K562 (cell line): Measurements from ENCODE around the gene GHRH. TPM values are rescaled to one million over a fixed set of nuclear protein-coding genes. Genes with fewer than 3 reads are reported as not detected.

Experiments
- ATAC-seq: fragments of 200-7000 bp; cut with Tn5 transposase; 3 replicates; pipeline ENCODE4 v1.9.1; 2020; ENCODE audit warnings: moderate library complexity
- BruUV-seq: library from RNA; stranded (reverse); fragments of 400-500 nt; replicated peaks from 2 replicates; lab custom pipeline; 2021; lab: Mats Ljungman, UMichigan
- CTCF ChIA-PET: fragments of 300-600 bp; formaldehyde crosslinking; extraction: SDS; loops from one replicate; lab custom pipeline; 2021; ENCODE audit warnings: low intra/inter-chr PET ratio; lab: Yijun Ruan, JAX
- POLR2A ChIA-PET: fragments of 300-600, 350-650 bp; sonication (Branson Sonifier 250); formaldehyde crosslinking; extraction: SDS; loops from one replicate; lab custom pipeline; 2021; ENCODE audit warnings: antibody characterized with exemption, inconsistent platforms; lab: Yijun Ruan, JAX
- DNase-seq, 4 experiments: peaks; one replicate each; pipeline versions ENCODE4 v3.0.0 to v3.0.0-alpha.2; 2011 to 2018; ENCODE audit warnings: low spot score in 3 of 4, mixed read lengths in 3 of 4; ENCODE audit errors: extremely low read depth in 1 of 4
- FAIRE-seq: peaks from 2 replicates; lab custom pipeline; 2011; peaks lifted over from hg19 to GRCh38; lab: Jason Lieb, UNC
- H2AFZ ChIP-seq: 2 replicates; pipeline ENCODE4 v1.6.0; 2011; ENCODE audit warnings: low read depth, low read length, control low read depth, inconsistent platforms
- H3K27ac ChIP-seq: fragments of 200-600 bp; 3 replicates; pipeline ENCODE4 v1.8.0; 2011; ENCODE audit warnings: low read depth, mild to moderate bottlenecking, control low read depth, inconsistent platforms, low read length, moderate library complexity, mixed read lengths; ENCODE audit errors: extremely low read depth
- H3K27me3 ChIP-seq, 2 experiments: fragments of 300-600 bp in 1 of 2; 2 replicates in 1 of 2; 3 replicates in 1 of 2; pipeline versions ENCODE4 v1.6.0 to v1.8.0; 2011; ENCODE audit warnings: inconsistent platforms in 2 of 2, low read length in 2 of 2, mild to moderate bottlenecking in 1 of 2, mixed read lengths in 1 of 2, moderate library complexity in 1 of 2; ENCODE audit not compliant: control insufficient read depth in 2 of 2, insufficient read depth in 2 of 2
- H3K36me3 ChIP-seq: fragments of 300-600 bp; 3 replicates; pipeline ENCODE4 v1.8.0; 2011; ENCODE audit warnings: mild to moderate bottlenecking, low read length, inconsistent platforms; ENCODE audit not compliant: control insufficient read depth, insufficient read depth
- H3K4me1 ChIP-seq, 2 experiments: fragments of 200-600 bp in 1 of 2; replicated peaks in 1 of 2; 2 replicates in 1 of 2; 3 replicates in 1 of 2; pipeline versions ENCODE4 v1.5.1 to v1.8.0; 2011; ENCODE audit warnings: inconsistent platforms in 2 of 2, low read length in 2 of 2, mild to moderate bottlenecking in 1 of 2, mixed read lengths in 1 of 2, moderate library complexity in 1 of 2; ENCODE audit not compliant: control insufficient read depth in 2 of 2, insufficient read depth in 2 of 2
- H3K4me2 ChIP-seq: 2 replicates; pipeline ENCODE4 v1.6.1; 2011; ENCODE audit warnings: low read length, control low read depth, inconsistent platforms, mixed read lengths; ENCODE audit not compliant: insufficient read depth
- H3K4me3 ChIP-seq: fragments of 200-600 bp; sonication (generic), shearing (Covaris generic); 2 replicates; pipeline ENCODE4 v1.5.1; 2016; ENCODE audit warnings: control low read depth, inconsistent platforms
- H3K79me2 ChIP-seq: fragments of 200-600 bp; 3 replicates; pipeline ENCODE4 v1.8.0; 2011; ENCODE audit warnings: low read length, inconsistent platforms; ENCODE audit not compliant: control insufficient read depth, insufficient read depth
- H3K9ac ChIP-seq, 2 experiments: 2 replicates each; pipeline versions ENCODE4 v1.6.0 to v1.6.1; 2011; ENCODE audit warnings: low read depth in 2 of 2, low read length in 2 of 2, control low read depth in 1 of 2, inconsistent platforms in 1 of 2, mild to moderate bottlenecking in 1 of 2, mixed read lengths in 1 of 2; ENCODE audit not compliant: insufficient read depth in 1 of 2
- H3K9me1 ChIP-seq: one replicate; pipeline ENCODE4 v1.6.0; 2011; ENCODE audit warnings: inconsistent platforms, mild to moderate bottlenecking, low read length, moderate library complexity; ENCODE audit not compliant: control insufficient read depth, insufficient read depth
- H3K9me3 ChIP-seq: replicated peaks from 2 replicates; pipeline ENCODE4 v1.5.1; 2011; ENCODE audit warnings: low read depth, low read length, inconsistent platforms; ENCODE audit not compliant: control insufficient read depth, insufficient read depth
- H4K20me1 ChIP-seq: replicated peaks from 2 replicates; pipeline ENCODE4 v1.6.1; 2011; ENCODE audit warnings: low read length, inconsistent platforms, mixed read lengths; ENCODE audit not compliant: control insufficient read depth, insufficient read depth
- FIP1L1 ChIP-seq: fragments of 200-400 bp; formaldehyde crosslinking; IDR thresholded peaks from 2 replicates; pipeline ENCODE4 v1.6.1; 2018; ENCODE audit warnings: mild to moderate bottlenecking, low read depth, low read length; ENCODE audit not compliant: poor library complexity, severe bottlenecking
- HNRNPH1 ChIP-seq: fragments of 200-400 bp; formaldehyde crosslinking; optimal IDR thresholded peaks from 2 replicates; pipeline ENCODE3; 2017; ENCODE audit warnings: low read depth, mild to moderate bottlenecking, low read length, moderate library complexity
- NONO ChIP-seq, 2 experiments: fragments of 200-400 bp in 1 of 2; fragments of 450-650 bp in 1 of 2; formaldehyde crosslinking in 1 of 2; IDR thresholded peaks; 2 replicates each; pipeline ENCODE4 v1.6.1; 2017; ENCODE audit warnings: low read depth in 2 of 2, mild to moderate bottlenecking in 2 of 2, moderate library complexity in 2 of 2, low read length in 1 of 2
- SMARCA5 ChIP-seq: fragments of 450-650 bp; IDR thresholded peaks from 2 replicates; pipeline ENCODE4 v1.6.1; 2016
- TAF9B ChIP-seq: fragments of 450-650 bp; IDR thresholded peaks from 2 replicates; pipeline ENCODE4 v1.6.1; 2018; ENCODE audit warnings: mild to moderate bottlenecking; ENCODE audit not compliant: partially characterized antibody
- ZBTB17 ChIP-seq: fragments of 450-650 bp; formaldehyde crosslinking; IDR thresholded peaks from 2 replicates; pipeline ENCODE4 v1.4.0; 2020; ENCODE audit warnings: mild to moderate bottlenecking
- WGBS: fragments of 100-300 bp; shearing (Covaris generic); methylation state at CpG from one replicate; pipeline ENCODE4 v1.1.6; 2016; ENCODE audit warnings: low coverage, mixed read lengths; ENCODE audit not compliant: insufficient coverage; ENCODE audit errors: missing lambda C conversion rate; 5-methylcytosine and 5-hydroxymethylcytosine counted together
- in situ Hi-C: fragments of 300-500 bp; cut with MboI; formaldehyde crosslinking; loops from 4 replicates; pipeline ENCODE4 v1.15.0; 2018; ENCODE audit warnings: inconsistent platforms, mixed read lengths
- intact Hi-C: fragments of 100-400 bp; cut with micrococcal nuclease; formaldehyde crosslinking; loops from 2 replicates; pipeline ENCODE4 v1.14.2; 2022
- polyA plus RNA-seq, 8 experiments: library from polyadenylated mRNA; depleted of rRNA in 4 of 8; stranded (reverse) in 5 of 8; unstranded in 3 of 8; fragments of >200 nt; fragmentation: Nextera tagmentation in 2 of 8; fragmentation: Illumina TruSeq in 1 of 8; extraction: Ambion mirVana in 2 of 8; extraction: Trizol in 1 of 8; gene quantifications; 2 replicates each; pipeline versions ENCODE4 v1.2.1 to v1.2.3, GENCODE V29; 2011 to 2014; ENCODE audit warnings: inconsistent platforms in 1 of 8, missing spikeins in 1 of 8
- total RNA-seq, 7 experiments: library from RNA; depleted of rRNA in 6 of 7; stranded (reverse); fragments of >200 nt in 6 of 7; fragmentation: Illumina TruSeq in 2 of 7; extraction: Trizol in 2 of 7; gene quantifications; 2 replicates each; pipeline versions ENCODE4 v1.2.1 to v1.2.3, GENCODE V29; 2011 to 2021; ENCODE audit warnings: low replicate concordance in 1 of 7
- TF ChIP-seq, protein P1 (sequence below): sonication (generic); formaldehyde crosslinking; IDR thresholded peaks from 2 replicates; pipeline ENCODE4 v1.8.0; 2022; ENCODE audit warnings: mild to moderate bottlenecking, low read depth, missing genetic modification reagents
- TF ChIP-seq, protein P2 (sequence below): fragments of 450-650 bp; formaldehyde crosslinking; IDR thresholded peaks from 2 replicates; pipeline ENCODE4 v1.4.0; 2020; ENCODE audit warnings: mild to moderate bottlenecking
- TF ChIP-seq, protein P3 (sequence below), 2 experiments: IDR thresholded peaks in 1 of 2; conservative IDR thresholded peaks in 1 of 2; 2 replicates each; pipeline ENCODE4 v1.6.1; 2016; ENCODE audit warnings: low read depth in 2 of 2, mild to moderate bottlenecking in 1 of 2, missing compliant biosample characterization in 1 of 2, missing genetic modification characterization in 1 of 2, moderate library complexity in 1 of 2
- TF ChIP-seq, protein P4 (sequence below): fragments of 450-650 bp; formaldehyde crosslinking; IDR thresholded peaks from 2 replicates; pipeline ENCODE4 v1.4.0; 2020; ENCODE audit warnings: mild to moderate bottlenecking, moderate library complexity

GHRH gene
- total and polyA plus RNA-seq, 9 of the 15 experiments (the other 6 are each of a cell fraction or from before 2014, with no cell fraction given) = not detected

DNA sequence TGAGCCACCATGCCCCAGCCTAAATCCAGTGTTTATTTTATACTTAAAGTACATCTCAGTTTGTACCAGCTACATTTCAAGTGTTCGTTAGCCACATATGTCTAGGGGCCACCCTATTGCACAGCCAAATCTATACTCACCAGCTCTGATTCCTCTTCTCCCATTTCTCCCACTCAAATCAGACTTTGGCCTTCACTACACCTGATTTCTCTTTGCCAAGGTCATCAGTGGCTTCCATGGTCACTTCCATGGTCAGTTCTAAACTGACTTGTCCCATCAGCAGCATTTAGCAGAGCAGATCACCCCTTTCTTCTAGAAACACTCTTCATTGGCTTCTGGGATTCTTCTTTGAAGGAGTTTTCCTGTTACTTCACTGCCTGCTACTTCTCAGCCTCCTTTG is 14.1 kb downstream of the GHRH start:
- Histone ChIP-seq H3K36me3 (peaks cover 14% of the 10 kb centered on the region; the same call in 2 of the 3 replicates), H3K79me2 (no peaks in the 10 kb centered on the region), H4K20me1 (no peaks in the 10 kb centered on the region), H3K27me3 (peaks cover 4 to 16% of the 10 kb centered on the region in 2 experiments; a peak in 4 of 5 replicates), H2AFZ (no peak overlapping the region), H3K9me3 (no peaks in the 10 kb centered on the region), H3K4me2 (no peak overlapping the region), H3K9ac (no peak overlapping the region), H3K4me1 (no peaks in the 10 kb centered on the region), H3K9me1 (no peaks in the 10 kb centered on the region), H3K4me3 (no peak overlapping the region), H3K27ac (no peak overlapping the region)
- in situ Hi-C loops = no loop called here
- CTCF ChIA-PET = no interaction called here
- intact Hi-C loops = no loop called here
- WGBS = 55% methylated on average over 1 of the region's 1 CpG
- BruUV-seq = no TSS peak
- FAIRE-seq (no peak), ATAC-seq (no peak), DNase-seq (no peak)
- TF ChIP-seq FIP1L1 = no peak
- TF ChIP-seq, protein P1, sequence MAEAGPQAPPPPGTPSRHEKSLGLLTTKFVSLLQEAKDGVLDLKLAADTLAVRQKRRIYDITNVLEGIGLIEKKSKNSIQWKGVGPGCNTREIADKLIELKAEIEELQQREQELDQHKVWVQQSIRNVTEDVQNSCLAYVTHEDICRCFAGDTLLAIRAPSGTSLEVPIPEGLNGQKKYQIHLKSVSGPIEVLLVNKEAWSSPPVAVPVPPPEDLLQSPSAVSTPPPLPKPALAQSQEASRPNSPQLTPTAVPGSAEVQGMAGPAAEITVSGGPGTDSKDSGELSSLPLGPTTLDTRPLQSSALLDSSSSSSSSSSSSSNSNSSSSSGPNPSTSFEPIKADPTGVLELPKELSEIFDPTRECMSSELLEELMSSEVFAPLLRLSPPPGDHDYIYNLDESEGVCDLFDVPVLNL (CRISPR knock-in tag) = no peak
- no peak for TF ChIP-seq HNRNPH1
- no peak for TF ChIP-seq ZBTB17 (CRISPR knock-in tag)
- TF ChIP-seq, protein P2, sequence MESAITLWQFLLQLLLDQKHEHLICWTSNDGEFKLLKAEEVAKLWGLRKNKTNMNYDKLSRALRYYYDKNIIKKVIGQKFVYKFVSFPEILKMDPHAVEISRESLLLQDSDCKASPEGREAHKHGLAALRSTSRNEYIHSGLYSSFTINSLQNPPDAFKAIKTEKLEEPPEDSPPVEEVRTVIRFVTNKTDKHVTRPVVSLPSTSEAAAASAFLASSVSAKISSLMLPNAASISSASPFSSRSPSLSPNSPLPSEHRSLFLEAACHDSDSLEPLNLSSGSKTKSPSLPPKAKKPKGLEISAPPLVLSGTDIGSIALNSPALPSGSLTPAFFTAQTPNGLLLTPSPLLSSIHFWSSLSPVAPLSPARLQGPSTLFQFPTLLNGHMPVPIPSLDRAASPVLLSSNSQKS (CRISPR knock-in tag) = no peak
- TF ChIP-seq, protein P3, sequence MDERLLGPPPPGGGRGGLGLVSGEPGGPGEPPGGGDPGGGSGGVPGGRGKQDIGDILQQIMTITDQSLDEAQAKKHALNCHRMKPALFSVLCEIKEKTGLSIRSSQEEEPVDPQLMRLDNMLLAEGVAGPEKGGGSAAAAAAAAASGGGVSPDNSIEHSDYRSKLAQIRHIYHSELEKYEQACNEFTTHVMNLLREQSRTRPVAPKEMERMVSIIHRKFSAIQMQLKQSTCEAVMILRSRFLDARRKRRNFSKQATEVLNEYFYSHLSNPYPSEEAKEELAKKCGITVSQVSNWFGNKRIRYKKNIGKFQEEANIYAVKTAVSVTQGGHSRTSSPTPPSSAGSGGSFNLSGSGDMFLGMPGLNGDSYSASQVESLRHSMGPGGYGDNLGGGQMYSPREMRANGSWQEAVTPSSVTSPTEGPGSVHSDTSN (CRISPR knock-in tag; IDR thresholded peaks at IDR 0.05; ENCODE audit: low read depth) = no peak
- TF ChIP-seq, protein P3 (tag; conservative IDR thresholded peaks at IDR 0.05; ENCODE audit: low read depth) = no peak
- no peak for TF ChIP-seq SMARCA5
- no peak for TF ChIP-seq NONO (IDR thresholded peaks at IDR 0.05; ENCODE audit: low read depth in 2 of 2, low read length in 1 of 2)
- TF ChIP-seq, protein P4, sequence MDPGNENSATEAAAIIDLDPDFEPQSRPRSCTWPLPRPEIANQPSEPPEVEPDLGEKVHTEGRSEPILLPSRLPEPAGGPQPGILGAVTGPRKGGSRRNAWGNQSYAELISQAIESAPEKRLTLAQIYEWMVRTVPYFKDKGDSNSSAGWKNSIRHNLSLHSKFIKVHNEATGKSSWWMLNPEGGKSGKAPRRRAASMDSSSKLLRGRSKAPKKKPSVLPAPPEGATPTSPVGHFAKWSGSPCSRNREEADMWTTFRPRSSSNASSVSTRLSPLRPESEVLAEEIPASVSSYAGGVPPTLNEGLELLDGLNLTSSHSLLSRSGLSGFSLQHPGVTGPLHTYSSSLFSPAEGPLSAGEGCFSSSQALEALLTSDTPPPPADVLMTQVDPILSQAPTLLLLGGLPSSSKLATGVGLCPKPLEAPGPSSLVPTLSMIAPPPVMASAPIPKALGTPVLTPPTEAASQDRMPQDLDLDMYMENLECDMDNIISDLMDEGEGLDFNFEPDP (CRISPR knock-in tag) = no peak
- TF ChIP-seq TAF9B = no peak
- POLR2A ChIA-PET = interaction anchor here (0.9 to 1.3 kb wide), 2 partner anchors 15 to 19 kb away, joined by 3 to 5 read pairs; no protein-coding TSS in a partner anchor
